Measurements from ENCODE around the gene PNO1.

The PNO1 gene

GRCh38 chr2:68195096-68195495, 37.4 kb downstream of the PNO1 start:
- DNase-seq (ENCODE audit: low read depth in 2 of 2): no peak

GRCh38 chr2:68196120-68196716, 38.5 kb downstream of the PNO1 start:
- DNase-seq (ENCODE audit: low read depth in 2 of 2): no peak

- DNase-seq (ENCODE audit: low read depth in 2 of 2): no peak
Observed at GRCh38 chr2:68200157-68200787, 42.6 kb downstream of the PNO1 start.

GRCh38 chr2:68203587-68203986, 45.9 kb downstream of the PNO1 start:
- no peak for DNase-seq (ENCODE audit: low read depth in 2 of 2)

- DNase-seq (ENCODE audit: low read depth in 2 of 2): no peak
Observed at GRCh38 chr2:68206793-68207192, 49.1 kb downstream of the PNO1 start.

GRCh38 chr2:68214381-68214780, 56.7 kb downstream of the PNO1 start:
- no peak for DNase-seq (ENCODE audit: low read depth in 2 of 2)

GRCh38 chr2:68216454-68217310, 59.0 kb downstream of the PNO1 start:
- DNase-seq (ENCODE audit: low read depth in 2 of 2): no peak

- DNase-seq (ENCODE audit: low read depth in 2 of 2): no peak
Observed at GRCh38 chr2:68217729-68218128, 60.0 kb downstream of the PNO1 start.

- no peak for DNase-seq (ENCODE audit: low read depth in 2 of 2)
Observed at GRCh38 chr2:68218343-68218901, 60.7 kb downstream of the PNO1 start.

GRCh38 chr2:68222287-68222686, 64.6 kb downstream of the PNO1 start:
- no peak for DNase-seq (ENCODE audit: low read depth in 2 of 2)

GRCh38 chr2:68223419-68223818, 65.7 kb downstream of the PNO1 start:
- DNase-seq (ENCODE audit: low read depth in 2 of 2): no peak

- DNase-seq (ENCODE audit: low read depth in 2 of 2): no peak
Observed at GRCh38 chr2:68225119-68225632, 67.5 kb downstream of the PNO1 start.

All from stimulated activated CD8-positive, alpha-beta memory T cell treated with anti-CD3 and anti-CD28 coated beads, Interleukin-2, amount 100 ng/mL, for 48 hours (primary cell).